HAP-1 (cell line): Measurements from ENCODE around the gene DUSP11.

Source experiments
- DNase-seq, 2 experiments: peaks; one replicate each; pipeline ENCODE4 v3.0.0-alpha.2; 2016 to 2020; ENCODE audit warnings: low spot score in 2 of 2
- H3K27me3 ChIP-seq: fragments of 250-450 bp; sonication (Bioruptor Pico); 2 replicates; pipeline ENCODE4 v1.5.1; 2020; ENCODE audit warnings: low read depth, mild to moderate bottlenecking, moderate library complexity
- H3K36me3 ChIP-seq: fragments of 250-450 bp; sonication (Bioruptor Pico); replicated peaks from 2 replicates; pipeline ENCODE4 v1.5.1; 2020; ENCODE audit warnings: mild to moderate bottlenecking
- H3K4me1 ChIP-seq: fragments of 250-450 bp; sonication (Bioruptor Pico); 2 replicates; pipeline ENCODE4 v1.5.1; 2020; ENCODE audit warnings: mild to moderate bottlenecking
- H3K4me3 ChIP-seq: fragments of 250-450 bp; sonication (Bioruptor Pico); 2 replicates; pipeline ENCODE4 v1.5.1; 2020; ENCODE audit warnings: mild to moderate bottlenecking, moderate library complexity
- H3K9me3 ChIP-seq: fragments of 250-450 bp; sonication (Bioruptor Pico); 2 replicates; pipeline ENCODE4 v1.5.1; 2020; ENCODE audit warnings: mild to moderate bottlenecking, moderate library complexity
- in situ Hi-C: fragments of 300-500 bp; cut with MboI; formaldehyde crosslinking; loops from 3 replicates; pipeline ENCODE4 v1.14.3; 2020; ENCODE audit warnings: low sequenced_read_pairs, inconsistent platforms, mixed read lengths

The DUSP11 gene

GRCh38 chr2:73779467-73780236 is at the start of gene DUSP11:
DUSP11 (minus strand) TSS chr2:73780103; CDS start chr2:73779974, 129 bp downstream.
- H3K36me3 ChIP-seq: peaks cover 18% of the 10 kb centered on the region
- H3K27me3 ChIP-seq: no peaks in the 10 kb centered on the region
- peak; percentile 90 to 97 for DNase-seq
- H3K4me1 ChIP-seq: peaks cover 12% of the 10 kb centered on the region
- in situ Hi-C loops: no loop called here
- H3K4me3 ChIP-seq: peak within 1 kb of the TSS; percentile 91
- H3K9me3 ChIP-seq: no peaks in the 10 kb centered on the region

- peaks cover 19% of the 10 kb centered on the region for H3K36me3 ChIP-seq
- DNase-seq: peak; percentile 95 to 98
- in situ Hi-C loops: loop anchor here (10.0 kb wide), 1 partner anchor 326 kb away; no protein-coding TSS in a partner anchor
- H3K27me3 ChIP-seq: 0 out of 2 replicates have a peak, but pooled peaks cover 3% of the 10 kb centered on the region
- H3K4me1 ChIP-seq: peaks cover 22% of the 10 kb centered on the region
- H3K4me3 ChIP-seq: peak within 1 kb of the TSS; percentile 85
- no peaks in the 10 kb centered on the region for H3K9me3 ChIP-seq
These were observed 49.1 kb upstream of the DUSP11 start, which contains the start of gene STAMBP for GRCh38 chr2:73828818-73829570. STAMBP (plus strand) TSS chr2:73828961; CDS start chr2:73830857, 1,896 bp downstream.

GRCh38 chr2:73828389-73828817 is 48.5 kb upstream of the DUSP11 start:
- H3K9me3 ChIP-seq: no peaks in the 10 kb centered on the region

GRCh38 chr2:73827660-73828388 is 47.9 kb upstream of the DUSP11 start:
- H3K4me1 ChIP-seq: peaks cover 29% of the 10 kb centered on the region
- H3K4me3 ChIP-seq: no peak overlapping the region
- H3K9me3 ChIP-seq: no peaks in the 10 kb centered on the region
- 0 out of 2 replicates have a peak, but pooled peaks cover 3% of the 10 kb centered on the region for H3K27me3 ChIP-seq
- in situ Hi-C loops: loop anchor here (10.0 kb wide), 1 partner anchor 327 kb away; no protein-coding TSS in a partner anchor
- no peak for DNase-seq
- H3K36me3 ChIP-seq: peaks cover 9% of the 10 kb centered on the region

More at GRCh38 chr2:73828389-73828817, 48.5 kb upstream of the DUSP11 start:
- Histone ChIP-seq H3K4me1 (peaks cover 27% of the 10 kb centered on the region), H3K4me3 (peak overlapping the region; percentile 85), H3K27me3 (0 out of 2 replicates have a peak, but pooled peaks cover 3% of the 10 kb centered on the region), H3K36me3 (peaks cover 15% of the 10 kb centered on the region)
- DNase-seq: no peak
- in situ Hi-C loops: loop anchor here (10.0 kb wide), 1 partner anchor 326 kb away; no protein-coding TSS in a partner anchor

- H3K36me3 ChIP-seq: peaks cover 4% of the 10 kb centered on the region
- H3K9me3 ChIP-seq: no peaks in the 10 kb centered on the region
- H3K4me3 ChIP-seq: no peak overlapping the region
- in situ Hi-C loops: loop anchor here (10.0 kb wide), 1 partner anchor 328 kb away; no protein-coding TSS in a partner anchor
- H3K27me3 ChIP-seq: 0 out of 2 replicates have a peak, but pooled peaks cover 3% of the 10 kb centered on the region
- peaks cover 35% of the 10 kb centered on the region for H3K4me1 ChIP-seq
- no peak for DNase-seq
These were observed 47.1 kb upstream of the DUSP11 start for GRCh38 chr2:73827018-73827417.

- H3K36me3 ChIP-seq: no peaks in the 10 kb centered on the region
- peaks cover 7% of the 10 kb centered on the region; the same call in 1 of the 2 replicates for H3K27me3 ChIP-seq
- DNase-seq: no peak
- in situ Hi-C loops: loop anchor here (10.0 kb wide), 1 partner anchor 329 kb away; no protein-coding TSS in a partner anchor
- no peak overlapping the region for H3K4me3 ChIP-seq
- peaks cover 29% of the 10 kb centered on the region for H3K4me1 ChIP-seq
- H3K9me3 ChIP-seq: no peaks in the 10 kb centered on the region
These were observed 45.5 kb upstream of the DUSP11 start for GRCh38 chr2:73825408-73825807.

GRCh38 chr2:73823916-73824523 is 44.1 kb upstream of the DUSP11 start:
- peaks cover 17% of the 10 kb centered on the region; the same call in 1 of the 2 replicates for H3K27me3 ChIP-seq
- H3K4me3 ChIP-seq: no peak overlapping the region
- in situ Hi-C loops: loop anchor here (10.0 kb wide), 1 partner anchor 331 kb away; no protein-coding TSS in a partner anchor
- H3K9me3 ChIP-seq: no peaks in the 10 kb centered on the region
- H3K4me1 ChIP-seq: peaks cover 20% of the 10 kb centered on the region
- no peaks in the 10 kb centered on the region for H3K36me3 ChIP-seq
- DNase-seq: peak; percentile 57 to 87

- in situ Hi-C loops: loop anchor here (10.0 kb wide), 1 partner anchor 331 kb away; no protein-coding TSS in a partner anchor
- H3K4me1 ChIP-seq: peaks cover 19% of the 10 kb centered on the region
- peak; percentile 78 to 98 for DNase-seq
These were observed 43.5 kb upstream of the DUSP11 start for GRCh38 chr2:73823416-73823815.

GRCh38 chr2:73822991-73823390 is 43.1 kb upstream of the DUSP11 start:
- Histone ChIP-seq H3K9me3 (no peaks in the 10 kb centered on the region), H3K36me3 (no peaks in the 10 kb centered on the region), H3K4me3 (no peak overlapping the region), H3K4me1 (peaks cover 17% of the 10 kb centered on the region), H3K27me3 (peaks cover 17% of the 10 kb centered on the region; the same call in 1 of the 2 replicates)
- DNase-seq: no peak
- in situ Hi-C loops: loop anchor here (10.0 kb wide), 1 partner anchor 332 kb away; no protein-coding TSS in a partner anchor

More at GRCh38 chr2:73823416-73823815, 43.5 kb upstream of the DUSP11 start:
- H3K9me3 ChIP-seq: no peaks in the 10 kb centered on the region
- H3K36me3 ChIP-seq: no peaks in the 10 kb centered on the region
- H3K4me3 ChIP-seq: no peak overlapping the region
- H3K27me3 ChIP-seq: peaks cover 17% of the 10 kb centered on the region; the same call in 1 of the 2 replicates

- H3K4me1 ChIP-seq: peaks cover 17% of the 10 kb centered on the region
- H3K4me3 ChIP-seq: no peak overlapping the region
- in situ Hi-C loops: loop anchor here (10.0 kb wide), 1 partner anchor 333 kb away; no protein-coding TSS in a partner anchor
- no peaks in the 10 kb centered on the region for H3K36me3 ChIP-seq
- no peak for DNase-seq
- H3K27me3 ChIP-seq: peaks cover 17% of the 10 kb centered on the region; the same call in 1 of the 2 replicates
- H3K9me3 ChIP-seq: no peaks in the 10 kb centered on the region
These were observed 42.4 kb upstream of the DUSP11 start for GRCh38 chr2:73822276-73822675.

GRCh38 chr2:73821669-73822068 is 41.8 kb upstream of the DUSP11 start:
- H3K9me3 ChIP-seq: no peaks in the 10 kb centered on the region
- H3K4me1 ChIP-seq: peaks cover 17% of the 10 kb centered on the region
- DNase-seq: no peak
- in situ Hi-C loops: loop anchor here (10.0 kb wide), 1 partner anchor 333 kb away; no protein-coding TSS in a partner anchor
- peaks cover 17% of the 10 kb centered on the region; the same call in 1 of the 2 replicates for H3K27me3 ChIP-seq
- no peaks in the 10 kb centered on the region for H3K36me3 ChIP-seq
- H3K4me3 ChIP-seq: no peak overlapping the region

- in situ Hi-C loops: loop anchor here (10.0 kb wide), 1 partner anchor 334 kb away; no protein-coding TSS in a partner anchor
- no peak for DNase-seq
These were observed 41.3 kb upstream of the DUSP11 start for GRCh38 chr2:73821227-73821626.

More at GRCh38 chr2:73821227-73821626, 41.3 kb upstream of the DUSP11 start:
- peaks cover 17% of the 10 kb centered on the region for H3K4me1 ChIP-seq
- H3K36me3 ChIP-seq: no peaks in the 10 kb centered on the region
- H3K9me3 ChIP-seq: no peaks in the 10 kb centered on the region
- peaks cover 17% of the 10 kb centered on the region; the same call in 1 of the 2 replicates for H3K27me3 ChIP-seq
- no peak overlapping the region for H3K4me3 ChIP-seq
